Activated B cell treated with CpG ODN at 0.5 μM for 24 hours (primary cell): Measurements from ENCODE around the gene MAML1. TPM values are rescaled to one million over a fixed set of nuclear protein-coding genes. Genes with fewer than 3 reads are reported as not detected.
A peak's percentile ranks its signal among the peaks of the same experiment; 100 is the strongest.

ENCODE experiments used
- ATAC-seq: fragments of 200-7000 bp; cut with Tn5 transposase; one replicate; pipeline ENCODE4 v1.10.0; 2021; ENCODE audit warnings: low read depth, mild to moderate bottlenecking, moderate library complexity
- CTCF ChIA-PET: fragments of 350-600 bp; sonication (Branson Sonifier 250); formaldehyde crosslinking; loops from one replicate; lab custom pipeline; 2021; ENCODE audit warnings: antibody characterized with exemption; lab: Charles Lee
- POLR2A ChIA-PET: fragments of 350-600 bp; sonication (Branson Sonifier 250); formaldehyde crosslinking; loops from one replicate; lab custom pipeline; 2021; ENCODE audit warnings: antibody characterized with exemption; lab: Charles Lee
- DNase-seq: peaks from one replicate; pipeline ENCODE4 v3.0.0; 2022
- H3K27ac Mint-ChIP-seq: one replicate; pipeline ENCODE4 v1.8.0; 2020; ENCODE audit warnings: mixed read lengths
- H3K27me3 Mint-ChIP-seq: one replicate; pipeline ENCODE4 v1.8.0; 2021; ENCODE audit warnings: mixed read lengths
- H3K36me3 Mint-ChIP-seq: one replicate; pipeline ENCODE4 v1.8.0; 2021; ENCODE audit warnings: low read depth, mixed read lengths
- H3K4me1 Mint-ChIP-seq: one replicate; pipeline ENCODE4 v1.8.0; 2021; ENCODE audit warnings: mixed read lengths
- H3K4me3 Mint-ChIP-seq: one replicate; pipeline ENCODE4 v1.8.0; 2020; ENCODE audit warnings: mild to moderate bottlenecking, mixed read lengths
- H3K9me3 Mint-ChIP-seq: one replicate; pipeline ENCODE4 v1.8.0; 2020; ENCODE audit warnings: mixed read lengths
- CTCF ChIP-seq: fragments of 200-600 bp; IDR thresholded peaks from one replicate; pipeline ENCODE4 v1.8.0; 2022; ENCODE audit warnings: antibody characterized with exemption, mild to moderate bottlenecking
- intact Hi-C: fragments of 100-400 bp; cut with micrococcal nuclease; formaldehyde crosslinking; loops from one replicate; pipeline ENCODE4 v1.15.1; 2024
- total RNA-seq: library from RNA; stranded (reverse); gene quantifications from 2 replicates; pipeline ENCODE4 v1.2.3, GENCODE V29; 2022

MAML1 gene
- total RNA-seq, 1 donor from 2014 or later, result 38.8 TPM

- Mint-ChIP-seq H3K36me3 (peaks cover 62% of the 10 kb centered on the region), H3K27ac (no peak overlapping the region), H3K9me3 (no peaks in the 10 kb centered on the region), H3K4me1 (peaks cover 29% of the 10 kb centered on the region), H3K4me3 (no peak overlapping the region), H3K27me3 (no peaks in the 10 kb centered on the region)
- ChIA-PET POLR2A (interaction anchor here (0.6 to 1.2 kb wide), 3 partner anchors 106 to 1126 kb away, joined by 3 to 4 read pairs (median 3); partner anchors contain the start of gene HNRNPH1), CTCF (interaction anchor here (1.1 kb wide), 1 partner anchor 27 kb away, joined by 3 read pairs; no protein-coding TSS in a partner anchor)
- no peak for TF ChIP-seq CTCF
- ATAC-seq, result no peak
- intact Hi-C loops, result loop anchor here (10.0 kb wide), 2 partner anchors 1075 to 1105 kb away; partner anchors contain the start of genes CLK4 and MGAT1
- no peak for DNase-seq
These were observed 2.9 kb upstream of the MAML1 start for GRCh38 chr5:179729727-179730126.

DNA sequence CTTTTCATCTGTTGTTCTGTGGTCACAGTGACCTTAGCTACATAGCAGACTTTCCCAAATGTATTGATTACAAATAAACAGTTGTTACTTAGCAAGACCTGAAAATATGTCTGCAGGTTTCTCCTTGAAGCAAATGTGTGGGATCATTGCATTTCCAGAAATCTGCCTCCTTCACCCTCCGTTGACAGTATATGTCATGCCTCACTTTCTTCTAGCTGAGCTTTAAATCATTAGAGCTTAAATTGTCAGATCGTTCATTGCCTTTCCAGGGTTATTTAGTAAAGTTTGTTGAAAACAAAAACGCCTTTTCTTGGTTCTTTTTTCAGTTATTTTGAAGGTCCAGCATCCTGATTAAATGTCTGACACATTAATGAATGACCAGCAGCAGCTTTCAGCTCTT is 2.3 kb upstream of the MAML1 start:
- ATAC-seq, result no peak
- Mint-ChIP-seq H3K36me3 (peaks cover 58% of the 10 kb centered on the region), H3K27ac (peak overlapping the region; percentile 14), H3K4me1 (peaks cover 30% of the 10 kb centered on the region), H3K27me3 (no peaks in the 10 kb centered on the region), H3K4me3 (no peak overlapping the region), H3K9me3 (no peaks in the 10 kb centered on the region)
- intact Hi-C loops, result loop anchor here (10.0 kb wide), 2 partner anchors 1074 to 1106 kb away; partner anchors contain the start of genes CLK4 and MGAT1
- no peak for DNase-seq
- ChIA-PET CTCF (interaction anchor here (1.1 kb wide), 1 partner anchor 28 kb away, joined by 3 read pairs; no protein-coding TSS in a partner anchor), POLR2A (interaction anchor here (0.9 to 1.2 kb wide), 2 partner anchors 107 to 109 kb away, joined by 3 read pairs; partner anchors contain the start of gene HNRNPH1)
- no peak for TF ChIP-seq CTCF

GRCh38 chr5:179730852-179731251 is 1.8 kb upstream of the MAML1 start:
- ChIA-PET CTCF (interaction anchor here (2.0 kb wide), 1 partner anchor 32 kb away, joined by 9 read pairs; no protein-coding TSS in a partner anchor), POLR2A (interaction anchor here (0.9 to 1.2 kb wide), 2 partner anchors 108 to 110 kb away, joined by 3 read pairs; partner anchors contain the start of gene HNRNPH1)
- TF ChIP-seq CTCF, result no peak
- no peak for DNase-seq
- H3K36me3 Mint-ChIP-seq, result peaks cover 54% of the 10 kb centered on the region
- no peak overlapping the region for H3K4me3 Mint-ChIP-seq
- no peaks in the 10 kb centered on the region for H3K27me3 Mint-ChIP-seq
- intact Hi-C loops, result loop anchor here (10.0 kb wide), 2 partner anchors 1074 to 1106 kb away; partner anchors contain the start of genes CLK4 and MGAT1
- peak overlapping the region; percentile 14 for H3K27ac Mint-ChIP-seq
- H3K4me1 Mint-ChIP-seq, result peaks cover 32% of the 10 kb centered on the region
- ATAC-seq, result no peak
- H3K9me3 Mint-ChIP-seq, result no peaks in the 10 kb centered on the region

DNA sequence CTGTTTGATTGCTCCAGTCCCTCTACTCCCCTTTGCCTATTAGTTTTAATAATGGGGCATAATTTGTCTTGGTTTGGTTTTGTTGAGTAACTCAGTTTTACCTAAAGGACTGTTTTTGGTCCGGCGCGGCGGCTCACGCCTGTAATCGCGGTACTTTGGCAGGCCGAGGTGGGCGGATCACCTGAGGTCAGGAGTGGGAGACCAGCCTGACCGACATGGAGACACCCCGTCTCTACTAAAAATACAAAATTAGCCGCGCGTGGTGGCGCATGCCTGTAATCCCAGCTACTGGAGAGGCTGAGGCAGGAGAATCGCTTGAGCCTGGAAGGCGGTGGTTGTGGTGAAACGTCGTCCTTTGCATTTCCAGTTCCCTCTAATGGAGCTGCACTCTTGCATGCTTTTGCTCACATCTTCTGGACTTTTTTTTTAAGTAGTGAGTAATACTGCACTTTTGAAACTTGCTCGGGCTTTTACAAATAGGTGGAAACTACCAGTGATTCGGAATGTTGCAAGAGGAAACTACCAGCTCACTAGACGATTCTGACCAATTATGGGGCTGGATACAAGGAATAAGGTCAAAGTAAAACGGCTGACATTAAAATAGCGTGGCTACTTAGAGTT is 721 bp upstream of the MAML1 start:
- Mint-ChIP-seq H3K27me3 (no peaks in the 10 kb centered on the region), H3K9me3 (no peaks in the 10 kb centered on the region), H3K4me1 (peaks cover 38% of the 10 kb centered on the region), H3K36me3 (peaks cover 48% of the 10 kb centered on the region), H3K27ac (peak overlapping the region; percentile 91), H3K4me3 (peak overlapping the region; percentile 87)
- POLR2A ChIA-PET, result interaction anchor here (0.6 to 2.8 kb wide), 19 partner anchors 9 to 239 kb away, joined by 3 to 35 read pairs (median 5); partner anchors contain the start of genes CANX, CBY3, HNRNPH1 and LTC4S
- DNase-seq (peak; percentile 18), ATAC-seq (peak; percentile 6)
- TF ChIP-seq CTCF, result no peak
- intact Hi-C loops, result loop anchor here (1.0 to 10.0 kb wide), 13 partner anchors 31 to 1107 kb away; partner anchors contain the start of genes CANX, CLK4, HNRNPH1 and MGAT1
- CTCF ChIA-PET, result interaction anchor here (0.6 to 2.0 kb wide), 3 partner anchors 24 to 243 kb away, joined by 3 to 9 read pairs (median 4); no protein-coding TSS in a partner anchor
